Measurements from ENCODE around the gene KAT6B. TPM values are rescaled to one million over a fixed set of nuclear protein-coding genes. Genes with fewer than 3 reads are reported as not detected.

Gene KAT6B
- total RNA-seq, 4 donors from 2014 or later = 50.0 to 75.8 (median 57.5) TPM

- DNase-seq (ENCODE audit: extremely low spot score) = no peak
- H3K27me3 ChIP-seq = no peaks in the 10 kb centered on the region
- no peak overlapping the region for H3K4me3 ChIP-seq
- no peaks in the 10 kb centered on the region for H3K36me3 ChIP-seq
- intact Hi-C loops (cut with DNase I) = no loop called here
- no peaks in the 10 kb centered on the region for H3K9me3 ChIP-seq
- no peak overlapping the region for H3K27ac ChIP-seq (replicated peaks in 1 of 4)
- peaks cover 21 to 60% (median 53%) of the 10 kb centered on the region in 4 donors for H3K4me1 ChIP-seq
- TF ChIP-seq POLR2AphosphoS5 (IDR thresholded peaks at IDR 0.05) = no peak
- TF ChIP-seq CTCF (IDR thresholded peaks at IDR 0.05) = no peak
- no peak for TF ChIP-seq POLR2A (IDR thresholded peaks at IDR 0.05; ENCODE audit: low read depth)
- TF ChIP-seq EP300 (IDR thresholded peaks at IDR 0.05) = no peak
Observed at GRCh38 chr10:74912182-74912581, 85.8 kb downstream of the KAT6B start.

- WGBS = 97% methylated on average over 2 of the region's 2 CpGs
- Histone ChIP-seq H3K36me3 (no peaks in the 10 kb centered on the region), H3K4me3 (no peak overlapping the region), H3K9me3 (no peaks in the 10 kb centered on the region), H3K27ac (replicated peaks in 1 of 4) (no peak overlapping the region), H3K27me3 (no peaks in the 10 kb centered on the region), H3K4me1 (peaks cover 26 to 65% (median 56%) of the 10 kb centered on the region in 4 donors)
- no peak for TF ChIP-seq CTCF (IDR thresholded peaks at IDR 0.05)
- TF ChIP-seq EP300 (IDR thresholded peaks at IDR 0.05) = no peak
- no peak for TF ChIP-seq POLR2AphosphoS5 (IDR thresholded peaks at IDR 0.05)
- TF ChIP-seq POLR2A (IDR thresholded peaks at IDR 0.05; ENCODE audit: low read depth) = no peak
- intact Hi-C loops (cut with DNase I) = no loop called here
- no peak for DNase-seq (ENCODE audit: extremely low spot score)
Observed at GRCh38 chr10:74912682-74913081, 86.3 kb downstream of the KAT6B start.

GRCh38 chr10:74913377-74913979 is 87.1 kb downstream of the KAT6B start:
- H3K36me3 ChIP-seq = no peaks in the 10 kb centered on the region
- TF ChIP-seq POLR2AphosphoS5 (IDR thresholded peaks at IDR 0.05) = no peak
- TF ChIP-seq EP300 (IDR thresholded peaks at IDR 0.05) = no peak
- no peak for TF ChIP-seq CTCF (IDR thresholded peaks at IDR 0.05)
- no peak for TF ChIP-seq POLR2A (IDR thresholded peaks at IDR 0.05; ENCODE audit: low read depth)
- no peak for DNase-seq (ENCODE audit: extremely low spot score)
- H3K27me3 ChIP-seq = no peaks in the 10 kb centered on the region
- intact Hi-C loops (cut with DNase I) = no loop called here
- H3K4me1 ChIP-seq = peaks cover 29 to 72% (median 63%) of the 10 kb centered on the region in 4 donors
- H3K4me3 ChIP-seq = no peak overlapping the region
- no peak overlapping the region for H3K27ac ChIP-seq (replicated peaks in 1 of 4)
- H3K9me3 ChIP-seq = no peaks in the 10 kb centered on the region
- 77% methylated on average over 6 of the region's 6 CpGs for WGBS

GRCh38 chr10:74916283-74916682 is 89.9 kb downstream of the KAT6B start:
- H3K27me3 ChIP-seq = no peaks in the 10 kb centered on the region
- no peaks in the 10 kb centered on the region for H3K9me3 ChIP-seq
- no peak for TF ChIP-seq CTCF (IDR thresholded peaks at IDR 0.05)
- intact Hi-C loops (cut with DNase I) = no loop called here
- no peak overlapping the region for H3K4me3 ChIP-seq
- DNase-seq (ENCODE audit: extremely low spot score) = no peak
- H3K36me3 ChIP-seq = no peaks in the 10 kb centered on the region
- peaks cover 17 to 56% (median 52%) of the 10 kb centered on the region in 4 donors for H3K4me1 ChIP-seq
- no peak overlapping the region for H3K27ac ChIP-seq (replicated peaks in 1 of 4)
- WGBS = 92% methylated on average over 1 of the region's 1 CpG

GRCh38 chr10:74917481-74918077 is 91.2 kb downstream of the KAT6B start:
- H3K9me3 ChIP-seq = no peaks in the 10 kb centered on the region
- TF ChIP-seq CTCF (IDR thresholded peaks at IDR 0.05) (no peak), POLR2A (IDR thresholded peaks at IDR 0.05; ENCODE audit: low read depth) (no peak), POLR2AphosphoS5 (IDR thresholded peaks at IDR 0.05) (peak in 1 of 2 donors; percentile 47)
- H3K36me3 ChIP-seq = no peaks in the 10 kb centered on the region
- no peaks in the 10 kb centered on the region for H3K27me3 ChIP-seq
- DNase-seq (ENCODE audit: extremely low spot score) = no peak
- H3K4me1 ChIP-seq = peaks cover 26 to 64% (median 60%) of the 10 kb centered on the region in 4 donors
- H3K27ac ChIP-seq (replicated peaks in 1 of 4) = peak overlapping the region in 3 of 4 donors; percentile 22 to 54 (median 36)
- intact Hi-C loops (cut with DNase I) = no loop called here
- H3K4me3 ChIP-seq = no peak overlapping the region
